ENCODE measurements around the gene KDM3A.

- TF ChIP-seq CTCF (IDR thresholded peaks at IDR 0.05) (no peak), POLR2A (IDR thresholded peaks at IDR 0.05; ENCODE audit: low read depth) (no peak), POLR2AphosphoS5 (IDR thresholded peaks at IDR 0.05) (no peak)
These were observed 10.8 kb upstream of the KDM3A start for GRCh38 chr2:86430368-86430767.
